Astrocyte (in vitro differentiated cells and primary cell): ENCODE results near the gene PCDHGC4. TPM values are rescaled to one million over a fixed set of nuclear protein-coding genes. Genes with fewer than 3 reads are reported as not detected.

ENCODE experiments used
- DNase-seq: peaks from one replicate; pipeline ENCODE4 v3.0.0-alpha.2; 2010; ENCODE audit warnings: low read depth
- FAIRE-seq: peaks from 2 replicates; lab custom pipeline; 2011; peaks lifted over from hg19 to GRCh38; lab: Jason Lieb, UNC
- H2AFZ ChIP-seq: 2 replicates; pipeline ENCODE4 v1.6.0; 2012; ENCODE audit warnings: low read depth, low read length, inconsistent platforms
- H3K27ac ChIP-seq: 2 replicates; pipeline ENCODE4 v1.5.1; 2011; ENCODE audit warnings: low read depth, low read length, inconsistent platforms
- H3K27me3 ChIP-seq: 2 replicates; pipeline ENCODE4 v1.6.0; 2011; ENCODE audit warnings: low read length, inconsistent platforms; ENCODE audit not compliant: insufficient read depth
- H3K36me3 ChIP-seq: 2 replicates; pipeline ENCODE4 v1.5.1; 2011; ENCODE audit warnings: low read length, inconsistent platforms; ENCODE audit not compliant: insufficient read depth
- H3K4me1 ChIP-seq: 2 replicates; pipeline ENCODE4 v1.5.1; 2011; ENCODE audit warnings: low read length, inconsistent platforms; ENCODE audit not compliant: insufficient read depth
- H3K4me2 ChIP-seq: 2 replicates; pipeline ENCODE4 v1.6.0; 2012; ENCODE audit warnings: low read length, inconsistent platforms
- H3K4me3 ChIP-seq: 2 replicates; pipeline ENCODE4 v1.5.1; 2011; ENCODE audit warnings: low read depth, mild to moderate bottlenecking, low read length, inconsistent platforms; ENCODE audit not compliant: insufficient read depth
- H3K79me2 ChIP-seq: 2 replicates; pipeline ENCODE4 v1.6.0; 2012; ENCODE audit warnings: mild to moderate bottlenecking, low read length, inconsistent platforms; ENCODE audit not compliant: insufficient read depth
- H3K9ac ChIP-seq: 2 replicates; pipeline ENCODE4 v1.6.0; 2012; ENCODE audit warnings: mild to moderate bottlenecking, low read length, inconsistent platforms
- H3K9me3 ChIP-seq: 2 replicates; pipeline ENCODE4 v1.5.1; 2012; ENCODE audit warnings: low read depth, mild to moderate bottlenecking, low read length, inconsistent platforms; ENCODE audit not compliant: insufficient read depth
- H4K20me1 ChIP-seq: 2 replicates; pipeline ENCODE4 v1.6.0; 2012; ENCODE audit warnings: low read length, inconsistent platforms; ENCODE audit not compliant: insufficient read depth
- H3K27ac Mint-ChIP-seq: one replicate; pipeline ENCODE4 v1.8.0; 2021; ENCODE audit warnings: mild to moderate bottlenecking, mixed read lengths; ENCODE audit not compliant: unreplicated experiment
- H3K27me3 Mint-ChIP-seq: one replicate; pipeline ENCODE4 v1.8.0; 2021; ENCODE audit warnings: low read depth, mixed read lengths; ENCODE audit not compliant: unreplicated experiment
- H3K36me3 Mint-ChIP-seq: one replicate; pipeline ENCODE4 v1.8.0; 2021; ENCODE audit warnings: low read depth, mixed read lengths; ENCODE audit not compliant: unreplicated experiment
- H3K4me1 Mint-ChIP-seq: one replicate; pipeline ENCODE4 v1.8.0; 2021; ENCODE audit warnings: low read depth, mixed read lengths; ENCODE audit not compliant: unreplicated experiment
- H3K4me3 Mint-ChIP-seq: one replicate; pipeline ENCODE4 v1.8.0; 2021; ENCODE audit warnings: mild to moderate bottlenecking, moderate library complexity, mixed read lengths; ENCODE audit not compliant: unreplicated experiment
- H3K9me3 Mint-ChIP-seq: one replicate; pipeline ENCODE4 v1.8.0; 2021; ENCODE audit warnings: mild to moderate bottlenecking, mixed read lengths; ENCODE audit not compliant: unreplicated experiment
- CTCF ChIP-seq: IDR thresholded peaks from 2 replicates; pipeline ENCODE4 v1.5.1; 2011; ENCODE audit warnings: low read depth, mild to moderate bottlenecking, inconsistent platforms, low read length, moderate library complexity; ENCODE audit not compliant: insufficient read depth
- EZH2 ChIP-seq: IDR thresholded peaks from 2 replicates; pipeline ENCODE4 v1.6.1; 2012; ENCODE audit warnings: mild to moderate bottlenecking, low read length, inconsistent platforms; ENCODE audit not compliant: insufficient read depth
- total RNA-seq: library from RNA; stranded (reverse); gene quantifications from 2 replicates; pipeline ENCODE4 v1.2.1, GENCODE V29; 2021

PCDHGC4 gene
- total RNA-seq, 1 donor from 2014 or later: 7.4 TPM

DNA sequence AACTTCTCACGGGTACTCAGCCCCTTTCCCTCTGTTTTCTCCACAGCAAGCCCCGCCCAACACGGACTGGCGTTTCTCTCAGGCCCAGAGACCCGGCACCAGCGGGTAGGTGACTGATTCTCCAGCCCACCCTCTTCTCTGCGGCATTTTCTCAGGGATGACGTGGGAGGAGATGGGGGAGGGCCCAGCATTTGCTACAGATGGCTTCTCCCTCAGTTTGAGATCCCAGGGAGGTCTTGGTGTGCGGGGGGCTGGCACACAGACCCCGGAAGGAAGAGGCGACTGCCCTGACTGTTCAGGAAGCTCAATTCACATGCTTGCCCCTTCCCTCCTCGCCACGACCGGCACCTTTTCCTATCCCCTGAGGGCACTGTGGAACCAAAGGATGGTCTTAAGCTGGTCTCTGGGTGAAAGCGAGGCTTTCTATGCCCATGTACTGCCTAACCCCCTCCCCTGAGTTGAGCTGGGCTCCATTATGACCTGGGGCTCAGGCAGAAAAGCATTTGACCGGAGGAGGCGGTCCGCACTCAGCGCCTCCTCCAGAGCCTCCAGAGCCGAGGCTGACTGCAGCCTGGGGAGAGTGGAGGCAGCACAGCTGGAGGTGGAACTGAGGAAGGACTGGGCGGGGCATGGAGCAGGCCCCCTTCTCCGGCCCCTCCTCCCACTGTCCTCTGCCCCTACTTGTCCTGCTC lies 10.1 kb downstream of the PCDHGC4 start:
- H3K27me3 Mint-ChIP-seq: no peaks in the 10 kb centered on the region
- Histone ChIP-seq H3K9me3 (no peaks in the 10 kb centered on the region), H3K4me2 (peak overlapping the region; percentile 78), H3K9ac (peak overlapping the region; percentile 80), H3K36me3 (peaks cover 6% of the 10 kb centered on the region), H4K20me1 (peaks cover 14% of the 10 kb centered on the region), H3K4me3 (peak overlapping the region; percentile 46), H3K27me3 (no peaks in the 10 kb centered on the region), H3K27ac (peak overlapping the region; percentile 78), H3K79me2 (peaks cover 40% of the 10 kb centered on the region), H2AFZ (peak overlapping the region; percentile 29), H3K4me1 (peaks cover 33% of the 10 kb centered on the region)
- H3K4me1 Mint-ChIP-seq: peaks cover 30% of the 10 kb centered on the region
- FAIRE-seq: no peak
- H3K36me3 Mint-ChIP-seq: peaks cover 18% of the 10 kb centered on the region
- peaks cover 4% of the 10 kb centered on the region for H3K9me3 Mint-ChIP-seq
- TF ChIP-seq CTCF (no peak), EZH2 (no peak)
- H3K4me3 Mint-ChIP-seq: peak overlapping the region; percentile 45
- peak overlapping the region; percentile 75 for H3K27ac Mint-ChIP-seq
- DNase-seq: peak; percentile 43

GRCh38 chr5:141495453-141495811 lies 10.6 kb downstream of the PCDHGC4 start:
- Mint-ChIP-seq H3K9me3 (peaks cover 4% of the 10 kb centered on the region), H3K4me1 (peaks cover 30% of the 10 kb centered on the region), H3K27ac (peak overlapping the region; percentile 75), H3K36me3 (peaks cover 15% of the 10 kb centered on the region), H3K4me3 (peak overlapping the region; percentile 34), H3K27me3 (no peaks in the 10 kb centered on the region)
- Histone ChIP-seq H3K36me3 (peaks cover 6% of the 10 kb centered on the region), H3K9me3 (no peaks in the 10 kb centered on the region), H3K4me1 (peaks cover 32% of the 10 kb centered on the region), H3K4me3 (no peak overlapping the region), H3K9ac (peak overlapping the region; percentile 80), H4K20me1 (peaks cover 8% of the 10 kb centered on the region), H3K4me2 (peak overlapping the region; percentile 78), H3K27ac (peak overlapping the region; percentile 78), H3K27me3 (no peaks in the 10 kb centered on the region), H2AFZ (peak overlapping the region; percentile 29), H3K79me2 (peaks cover 34% of the 10 kb centered on the region)
- DNase-seq: no peak
- TF ChIP-seq CTCF: no peak
- no peak for TF ChIP-seq EZH2
- no peak for FAIRE-seq

GRCh38 chr5:141496038-141496437 lies 11.2 kb downstream of the PCDHGC4 start:
- peaks cover 2% of the 10 kb centered on the region for H3K9me3 Mint-ChIP-seq
- FAIRE-seq (peak; percentile 26), DNase-seq (peak; percentile 55)
- TF ChIP-seq CTCF (no peak), EZH2 (no peak)
- Histone ChIP-seq H3K36me3 (peaks cover 6% of the 10 kb centered on the region), H3K27me3 (no peaks in the 10 kb centered on the region), H3K4me1 (peaks cover 32% of the 10 kb centered on the region), H3K27ac (peak overlapping the region; percentile 78), H3K9me3 (no peaks in the 10 kb centered on the region), H2AFZ (no peak overlapping the region), H3K9ac (peak overlapping the region; percentile 80), H3K79me2 (peaks cover 28% of the 10 kb centered on the region), H3K4me2 (peak overlapping the region; percentile 78), H3K4me3 (no peak overlapping the region), H4K20me1 (peaks cover 2% of the 10 kb centered on the region)
- H3K27ac Mint-ChIP-seq: peak overlapping the region; percentile 75
- peaks cover 30% of the 10 kb centered on the region for H3K4me1 Mint-ChIP-seq
- peaks cover 12% of the 10 kb centered on the region for H3K36me3 Mint-ChIP-seq
- H3K4me3 Mint-ChIP-seq: no peak overlapping the region
- no peaks in the 10 kb centered on the region for H3K27me3 Mint-ChIP-seq
